Vagina (tissue), 2 donors: ENCODE measurements around the gene OPRM1.

Experiments
- POLR2A ChIP-seq, 2 donors: fragments of 450-650 bp; IDR thresholded peaks; one replicate each; pipeline ENCODE4 v1.6.1; 2017; ENCODE audit warnings: antibody characterized with exemption in 2 of 2, mild to moderate bottlenecking in 2 of 2, moderate library complexity in 2 of 2
- TF ChIP-seq, protein P1 (sequence below), 3 experiments: fragments of 450-650 bp in 2 of 3; fragments of 200-600 bp in 1 of 3; sonication (generic) in 1 of 3; IDR thresholded peaks; one replicate each; pipeline ENCODE4 v1.5.1; 2017 to 2019; ENCODE audit warnings: antibody characterized with exemption in 3 of 3, mild to moderate bottlenecking in 2 of 3, moderate library complexity in 2 of 3

GRCh38 chr6:154017786-154018185 is 21.3 kb upstream of the OPRM1 start:
- TF ChIP-seq, protein P1, sequence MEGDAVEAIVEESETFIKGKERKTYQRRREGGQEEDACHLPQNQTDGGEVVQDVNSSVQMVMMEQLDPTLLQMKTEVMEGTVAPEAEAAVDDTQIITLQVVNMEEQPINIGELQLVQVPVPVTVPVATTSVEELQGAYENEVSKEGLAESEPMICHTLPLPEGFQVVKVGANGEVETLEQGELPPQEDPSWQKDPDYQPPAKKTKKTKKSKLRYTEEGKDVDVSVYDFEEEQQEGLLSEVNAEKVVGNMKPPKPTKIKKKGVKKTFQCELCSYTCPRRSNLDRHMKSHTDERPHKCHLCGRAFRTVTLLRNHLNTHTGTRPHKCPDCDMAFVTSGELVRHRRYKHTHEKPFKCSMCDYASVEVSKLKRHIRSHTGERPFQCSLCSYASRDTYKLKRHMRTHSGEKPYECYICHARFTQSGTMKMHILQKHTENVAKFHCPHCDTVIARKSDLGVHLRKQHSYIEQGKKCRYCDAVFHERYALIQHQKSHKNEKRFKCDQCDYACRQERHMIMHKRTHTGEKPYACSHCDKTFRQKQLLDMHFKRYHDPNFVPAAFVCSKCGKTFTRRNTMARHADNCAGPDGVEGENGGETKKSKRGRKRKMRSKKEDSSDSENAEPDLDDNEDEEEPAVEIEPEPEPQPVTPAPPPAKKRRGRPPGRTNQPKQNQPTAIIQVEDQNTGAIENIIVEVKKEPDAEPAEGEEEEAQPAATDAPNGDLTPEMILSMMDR (IDR thresholded peaks at IDR 0.05) = no peak
- TF ChIP-seq POLR2A (IDR thresholded peaks at IDR 0.05) = no peak
